HCT116 (cell line): ENCODE data around the gene GDF10. TPM values are rescaled to one million over a fixed set of nuclear protein-coding genes. Genes with fewer than 3 reads are reported as not detected.

ENCODE experiments used
- ATAC-seq: fragments of 200-7000 bp; cut with Tn5 transposase; 2 replicates; pipeline ENCODE4 v1.9.1; 2020; ENCODE audit warnings: mild to moderate bottlenecking, moderate library complexity
- Bru-seq: library from RNA; stranded (reverse); fragments of 400-500 nt; gene quantifications from one replicate; lab custom pipeline; 2021; lab: Mats Ljungman, UMichigan
- BruChase-seq, 2 experiments: library from RNA; stranded (reverse); fragments of 400-500 nt; gene quantifications; one replicate each; lab custom pipeline; 2021; lab: Mats Ljungman, UMichigan
- BruUV-seq: library from RNA; stranded (reverse); fragments of 400-500 nt; replicated peaks from 2 replicates; lab custom pipeline; 2021; lab: Mats Ljungman, UMichigan
- CTCF ChIA-PET: fragments of 300-600 bp; sonication (Branson Sonifier 250); formaldehyde crosslinking; loops from one replicate; lab custom pipeline; 2021; ENCODE audit warnings: antibody characterized with exemption; lab: Charles Lee
- POLR2A ChIA-PET: fragments of 300-600, 350-600 bp; sonication (Branson Sonifier 250); formaldehyde crosslinking; loops from one replicate; lab custom pipeline; 2021; ENCODE audit warnings: antibody characterized with exemption; lab: Charles Lee
- RAD21 ChIA-PET, 2 experiments: fragments of 300-600 bp; sonication (Branson Sonifier 250); formaldehyde crosslinking; loops; one replicate each; lab custom pipeline; 2023; ENCODE audit warnings: low total read pairs in 2 of 2; ENCODE audit not compliant: uncharacterized antibody in 2 of 2, unreplicated experiment in 2 of 2, low non-redundant PET in 1 of 2; lab: Charles Lee
- DNase-seq: peaks from one replicate; pipeline ENCODE4 v3.0.0-alpha.2; 2010; ENCODE audit warnings: low read depth, low spot score
- H2AFZ ChIP-seq: fragments of 200-600 bp; shearing (Covaris generic), sonication (generic); 2 replicates; pipeline ENCODE4 v1.6.1; 2017; ENCODE audit warnings: low read depth, mixed run types, mixed read lengths, antibody characterized with exemption, low read length; ENCODE audit not compliant: poor library complexity, severe bottlenecking
- H3K27ac ChIP-seq: 2 replicates; pipeline ENCODE4 v1.5.1; 2012; ENCODE audit warnings: low read depth, low read length
- H3K27me3 ChIP-seq: fragments of 200-600 bp; sonication (generic); 2 replicates; pipeline ENCODE4 v1.6.1; 2016; ENCODE audit warnings: mixed run types, low read length, mixed read lengths; ENCODE audit not compliant: insufficient read depth
- H3K36me3 ChIP-seq, 2 experiments: fragments of 200-500 bp in 1 of 2; fragments of 200-600 bp in 1 of 2; sonication (Bioruptor generic) in 1 of 2; sonication (generic) in 1 of 2; 2 replicates each; pipeline versions ENCODE4 v1.5.1 to v1.6.1; 2014 to 2016; ENCODE audit warnings: low read length in 2 of 2, inconsistent platforms in 1 of 2, mixed read lengths in 1 of 2, mixed run types in 1 of 2; ENCODE audit not compliant: insufficient read depth in 2 of 2, control insufficient read depth in 1 of 2
- H3K4me1 ChIP-seq, 2 experiments: fragments of 200-600 bp in 1 of 2; sonication (generic) in 1 of 2; 2 replicates each; pipeline versions ENCODE4 v1.5.1 to v1.6.1; 2012 to 2017; ENCODE audit warnings: low read length in 2 of 2, inconsistent platforms in 1 of 2, mild to moderate bottlenecking in 1 of 2, mixed read lengths in 1 of 2, mixed run types in 1 of 2, moderate library complexity in 1 of 2; ENCODE audit not compliant: insufficient read depth in 2 of 2, control insufficient read depth in 1 of 2
- H3K4me2 ChIP-seq: fragments of 200-600 bp; sonication (generic); 2 replicates; pipeline ENCODE4 v1.6.1; 2017; ENCODE audit warnings: mixed run types, low read length, mixed read lengths
- H3K4me3 ChIP-seq, 2 experiments: fragments of 200-600 bp in 1 of 2; sonication (generic) in 1 of 2; replicated peaks in 1 of 2; 2 replicates each; pipeline ENCODE4 v1.5.1; 2011 to 2016; ENCODE audit warnings: low read length in 2 of 2, control low read depth in 1 of 2, low read depth in 1 of 2, mild to moderate bottlenecking in 1 of 2, mixed read lengths in 1 of 2, mixed run types in 1 of 2
- H3K79me2 ChIP-seq: fragments of 200-600 bp; sonication (generic); 2 replicates; pipeline ENCODE4 v1.6.1; 2017; ENCODE audit warnings: mild to moderate bottlenecking, mixed run types, low read length, moderate library complexity, mixed read lengths; ENCODE audit not compliant: insufficient read depth
- H3K9ac ChIP-seq: fragments of 200-600 bp; sonication (generic); 2 replicates; pipeline ENCODE4 v1.6.1; 2016; ENCODE audit warnings: low read length, mixed read lengths
- H3K9me2 ChIP-seq: fragments of 200-600 bp; sonication (generic), shearing (Covaris generic); 2 replicates; pipeline ENCODE4 v1.6.1; 2017; ENCODE audit warnings: mixed run types, mild to moderate bottlenecking, moderate library complexity; ENCODE audit not compliant: insufficient read depth
- H3K9me3 ChIP-seq, 2 experiments: fragments of 200-500 bp in 1 of 2; fragments of 200-600 bp in 1 of 2; sonication (Bioruptor generic) in 1 of 2; sonication (generic) in 1 of 2; 2 replicates each; pipeline ENCODE4 v1.6.1; 2014 to 2017; ENCODE audit warnings: low read length in 2 of 2, mixed read lengths in 2 of 2, inconsistent platforms in 1 of 2, low read depth in 1 of 2, mild to moderate bottlenecking in 1 of 2, mixed run types in 1 of 2, moderate library complexity in 1 of 2; ENCODE audit not compliant: control insufficient read depth in 1 of 2, insufficient read depth in 1 of 2
- H4K20me1 ChIP-seq: fragments of 200-600 bp; sonication (generic), shearing (Covaris generic); 2 replicates; pipeline ENCODE4 v1.6.1; 2017; ENCODE audit warnings: mixed run types, mild to moderate bottlenecking, moderate library complexity; ENCODE audit not compliant: insufficient read depth
- ATF3 ChIP-seq: IDR thresholded peaks from 2 replicates; pipeline ENCODE4 v1.6.1; 2012
- CBX3 ChIP-seq: IDR thresholded peaks from 2 replicates; pipeline ENCODE4 v1.6.1; 2012; ENCODE audit warnings: low read depth
- CEBPB ChIP-seq: IDR thresholded peaks from 2 replicates; pipeline ENCODE4 v1.6.1; 2012; ENCODE audit warnings: low read depth
- REST ChIP-seq: IDR thresholded peaks from 2 replicates; pipeline ENCODE4 v1.6.1; 2012; ENCODE audit warnings: low read depth
- ZNF274 ChIP-seq: fragments of 200-500 bp; sonication (Bioruptor generic); IDR thresholded peaks from 2 replicates; pipeline ENCODE4 v1.6.1; 2014; ENCODE audit warnings: mild to moderate bottlenecking, low read depth, low read length, inconsistent platforms
- intact Hi-C: fragments of 100-400 bp; cut with micrococcal nuclease; formaldehyde crosslinking; loops from 2 replicates; pipeline ENCODE4 v1.10.0; 2022
- long read RNA-seq: library from polyadenylated mRNA; unstranded; transcript quantifications from one replicate; pipeline ENCODE4 v2.0.0, GENCODE V29; 2021; ENCODE audit not compliant: unreplicated experiment
- polyA plus RNA-seq: library from polyadenylated mRNA; unstranded; fragments of >200 nt; gene quantifications from 2 replicates; pipeline ENCODE4 v1.2.1, GENCODE V29; 2012; ENCODE audit warnings: missing spikeins
- total RNA-seq: library from RNA; stranded (reverse); gene quantifications from one replicate; pipeline ENCODE4 v1.2.1, GENCODE V29; 2021; ENCODE audit not compliant: unreplicated experiment

The GDF10 gene, protein sequence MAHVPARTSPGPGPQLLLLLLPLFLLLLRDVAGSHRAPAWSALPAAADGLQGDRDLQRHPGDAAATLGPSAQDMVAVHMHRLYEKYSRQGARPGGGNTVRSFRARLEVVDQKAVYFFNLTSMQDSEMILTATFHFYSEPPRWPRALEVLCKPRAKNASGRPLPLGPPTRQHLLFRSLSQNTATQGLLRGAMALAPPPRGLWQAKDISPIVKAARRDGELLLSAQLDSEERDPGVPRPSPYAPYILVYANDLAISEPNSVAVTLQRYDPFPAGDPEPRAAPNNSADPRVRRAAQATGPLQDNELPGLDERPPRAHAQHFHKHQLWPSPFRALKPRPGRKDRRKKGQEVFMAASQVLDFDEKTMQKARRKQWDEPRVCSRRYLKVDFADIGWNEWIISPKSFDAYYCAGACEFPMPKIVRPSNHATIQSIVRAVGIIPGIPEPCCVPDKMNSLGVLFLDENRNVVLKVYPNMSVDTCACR
- total RNA-seq: not detected
- not detected in 2 replicates for polyA plus RNA-seq
- not detected for Bru-seq, nascent RNA
- BruChase-seq, experiment 1, labeled RNA remaining after a 6-hour chase: not detected
- not detected for BruChase-seq, experiment 2, labeled RNA remaining after a 2-hour chase
- long read RNA-seq: 0 reads

DNA sequence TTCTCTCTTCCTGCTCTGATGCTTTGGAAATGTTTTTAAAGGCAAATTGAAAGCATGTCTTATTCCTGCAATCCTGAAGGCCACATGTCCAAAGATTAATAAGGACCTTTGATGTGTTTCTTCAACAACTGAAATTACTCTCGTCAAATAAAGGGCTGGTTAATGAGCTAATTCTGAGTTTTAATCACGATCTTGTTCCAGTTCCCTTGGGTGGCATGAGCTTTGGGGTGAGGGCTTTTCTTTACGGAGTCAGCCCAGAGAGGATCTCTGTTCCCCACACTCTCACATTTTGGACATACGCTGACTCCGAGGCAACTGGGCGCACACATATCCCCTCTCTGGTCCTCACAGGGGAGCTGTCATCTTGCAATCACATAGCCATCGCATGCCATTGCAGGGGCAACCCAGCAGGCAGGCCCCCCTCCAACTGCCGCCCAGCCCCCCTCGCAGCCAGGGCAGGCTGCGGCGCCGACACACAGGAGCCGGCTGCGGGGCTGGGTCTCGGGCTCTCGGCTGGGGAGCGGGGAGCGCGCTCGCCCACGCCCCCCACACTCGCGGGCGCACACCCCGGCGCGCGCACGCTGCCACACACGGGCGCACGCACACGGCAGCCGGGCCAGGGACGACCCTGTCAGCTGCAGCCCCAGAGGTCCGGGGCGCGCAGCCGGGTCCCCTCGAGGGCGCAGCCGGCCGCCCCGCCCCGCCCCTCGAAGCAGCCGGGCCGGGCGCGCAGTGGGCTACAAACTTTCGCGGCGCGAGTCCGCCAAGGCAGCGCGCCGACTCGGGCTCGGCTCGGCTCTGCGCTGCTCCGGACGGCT is at the start of gene GDF10:
TSS of gene GDF10 (plus strand) at position 587 of the 818 bp plus-strand sequence. CDS start 455 bp downstream, outside the sequence.
- Histone ChIP-seq H3K27ac (no peak within 1 kb of the TSS), H4K20me1 (no peaks in the 10 kb centered on the region), H3K9ac (no peak within 1 kb of the TSS), H3K4me2 (no peak within 1 kb of the TSS), H3K27me3 (0 out of 2 replicates have a peak, but pooled peaks cover 11% of the 10 kb centered on the region), H3K4me1 (no peaks in the 10 kb centered on the region), H3K79me2 (no peaks in the 10 kb centered on the region), H2AFZ (no peak within 1 kb of the TSS), H3K9me2 (no peaks in the 10 kb centered on the region), H3K36me3 (no peaks in the 10 kb centered on the region), H3K9me3 (no peaks in the 10 kb centered on the region), H3K4me3 (no peak within 1 kb of the TSS)
- RAD21 ChIA-PET: no interaction called here
- intact Hi-C loops: no loop called here
- BruUV-seq: no TSS peak
- DNase-seq (no peak), ATAC-seq (no peak)
- CTCF ChIA-PET: no interaction called here
- POLR2A ChIA-PET: no interaction called here
- TF ChIP-seq ZNF274 (no peak), REST (no peak), CEBPB (no peak), ATF3 (no peak), CBX3 (no peak)
